ENCODE results near the gene SLC27A3. TPM values are rescaled to one million over a fixed set of nuclear protein-coding genes. Genes with fewer than 3 reads are reported as not detected.

Gene SLC27A3
- total and polyA plus RNA-seq, 9 of the 15 experiments (the other 6 are each of a cell fraction or from before 2014, with no cell fraction given), result 0.57 to 5.2 (median 2.8) TPM

- TF ChIP-seq RERE (CRISPR knock-in tag; IDR thresholded peaks at IDR 0.05; ENCODE audit: borderline replicate concordance) (no peak), SMARCA4 (IDR thresholded peaks at IDR 0.05) (0 out of 2 replicates have a peak, but pooled peaks have one; percentile 24), HDAC6 (IDR thresholded peaks at IDR 0.05; ENCODE audit: low read depth, low read length) (no peak), ZBTB43 (CRISPR knock-in tag; IDR thresholded peaks at IDR 0.05) (no peak), NCOR1 (IDR thresholded peaks at IDR 0.05) (peak; percentile 82), DACH1 (IDR thresholded peaks at IDR 0.05; ENCODE audit: partially characterized antibody) (no peak), THRA (IDR thresholded peaks at IDR 0.05) (no peak), FOXO4 (CRISPR knock-in tag; IDR thresholded peaks at IDR 0.05) (no peak), CEBPG (CRISPR knock-in tag; IDR thresholded peaks at IDR 0.05) (no peak), CEBPG (tag; conservative IDR thresholded peaks at IDR 0.05 in 1 of 2, IDR thresholded peaks at IDR 0.05 in 1 of 2) (no peak), ARNT (IDR thresholded peaks at IDR 0.05) (no peak), ZNF124 (CRISPR knock-in tag; IDR thresholded peaks at IDR 0.05) (no peak), ARID4B (CRISPR knock-in tag; IDR thresholded peaks at IDR 0.05) (no peak), CEBPB (tag; IDR thresholded peaks at IDR 0.05) (no peak)
Observed at GRCh38 chr1:153778824-153779519, 3.8 kb downstream of the SLC27A3 start (continued).

All from K562 (cell line).